Activated CD4-positive, alpha-beta memory T cell treated with anti-CD3 and anti-CD28 coated beads for 36 hours (primary cell): ENCODE results near the gene CCDC141. TPM values are rescaled to one million over a fixed set of nuclear protein-coding genes. Genes with fewer than 3 reads are reported as not detected.
"Not testable (repeated sequence)": the region's sequence is repeated elsewhere in the genome, so short reads cannot be mapped to it uniquely, and the experiment has no call there.

Experiments
- CTCF ChIA-PET: fragments of 350-600 bp; sonication (Branson Sonifier 250); formaldehyde crosslinking; loops from one replicate; lab custom pipeline; 2021; ENCODE audit warnings: antibody characterized with exemption, inconsistent platforms; lab: Charles Lee
- POLR2A ChIA-PET: fragments of 350-600 bp; sonication (Branson Sonifier 250); formaldehyde crosslinking; loops from one replicate; lab custom pipeline; 2021; ENCODE audit warnings: antibody characterized with exemption; lab: Charles Lee
- DNase-seq: peaks from one replicate; pipeline ENCODE4 v3.0.0-alpha.2; 2020
- H3K27ac Mint-ChIP-seq: one replicate; pipeline ENCODE4 v1.8.0; 2021; ENCODE audit warnings: mixed read lengths
- H3K27me3 Mint-ChIP-seq: one replicate; pipeline ENCODE4 v1.8.0; 2021; ENCODE audit warnings: mixed read lengths
- H3K36me3 Mint-ChIP-seq: one replicate; pipeline ENCODE4 v1.8.0; 2021; ENCODE audit warnings: mixed read lengths
- H3K4me1 Mint-ChIP-seq: one replicate; pipeline ENCODE4 v1.8.0; 2021; ENCODE audit warnings: low read depth, mixed read lengths
- H3K4me3 Mint-ChIP-seq: one replicate; pipeline ENCODE4 v1.8.0; 2021; ENCODE audit warnings: mild to moderate bottlenecking, mixed read lengths
- H3K9me3 Mint-ChIP-seq: one replicate; pipeline ENCODE4 v1.8.0; 2021; ENCODE audit warnings: mixed read lengths
- intact Hi-C: fragments of 100-400 bp; cut with micrococcal nuclease; formaldehyde crosslinking; loops from one replicate; pipeline ENCODE4 v1.15.1; 2023
- total RNA-seq, 2 experiments: library from RNA; stranded (reverse); gene quantifications; one replicate each; pipeline ENCODE4 v1.2.3, GENCODE V29; 2021

The CCDC141 gene
- total RNA-seq, 2 experiments from 2014 or later: 0.93 to 1.3 TPM

DNA sequence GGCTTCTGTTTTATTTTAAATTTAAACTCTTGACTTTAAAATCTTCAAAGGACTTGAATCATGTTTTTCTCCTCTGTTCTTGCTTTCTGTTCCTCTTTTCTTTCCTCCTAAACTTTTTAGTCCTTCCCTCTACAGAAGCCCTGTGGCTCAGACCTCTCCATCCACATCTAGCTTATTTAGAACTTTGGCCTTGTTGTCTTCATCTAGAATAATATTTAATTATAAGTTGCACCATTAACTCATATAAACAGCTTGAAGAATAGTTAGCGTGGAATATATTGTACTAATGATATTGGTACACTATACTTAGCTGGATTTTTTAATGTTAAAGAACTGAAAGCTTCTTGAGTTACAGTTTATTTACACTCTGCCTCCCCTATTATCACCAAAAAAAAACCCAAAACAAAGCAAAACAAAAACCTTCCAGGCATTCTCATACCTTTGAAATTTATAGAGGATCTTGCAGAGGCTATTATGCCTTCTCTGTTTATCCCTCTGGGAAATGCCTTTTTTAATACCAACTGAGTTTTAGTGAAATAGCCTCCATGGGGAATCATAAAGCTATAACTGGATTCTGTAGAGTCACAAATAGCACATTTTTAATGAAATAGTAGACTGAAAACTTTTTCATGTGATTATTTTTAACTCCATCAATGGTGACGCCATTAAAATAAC is 9.2 kb upstream of the CCDC141 start:
- intact Hi-C loops: no loop called here
- POLR2A ChIA-PET: no interaction called here
- H3K4me1 Mint-ChIP-seq: no peaks in the 10 kb centered on the region

DNA sequence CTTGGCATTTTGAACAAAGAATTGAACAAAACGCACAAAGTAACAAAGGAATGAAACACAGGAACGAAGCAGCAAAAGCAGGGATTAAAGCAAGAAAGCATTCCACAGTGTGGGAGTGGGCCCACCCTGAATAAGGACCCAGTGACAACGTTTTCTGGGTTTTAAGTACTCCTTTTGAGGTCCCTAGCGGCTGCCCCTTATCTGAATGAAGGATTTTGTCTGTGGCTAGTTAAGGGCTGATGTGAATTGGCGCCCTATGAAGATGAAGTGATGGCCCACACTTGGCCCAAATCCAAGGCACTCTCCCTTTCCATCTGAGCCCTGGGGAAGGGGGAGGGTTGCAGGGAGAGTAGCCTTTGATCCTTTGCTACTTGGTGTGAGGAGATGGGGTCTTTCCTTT is 7.8 kb upstream of the CCDC141 start:
- CTCF ChIA-PET: no interaction called here

More for the DNA sequence above, 9.2 kb upstream of the CCDC141 start:
- Mint-ChIP-seq H3K27ac (no peak overlapping the region), H3K9me3 (no peaks in the 10 kb centered on the region), H3K27me3 (no peaks in the 10 kb centered on the region), H3K36me3 (no peaks in the 10 kb centered on the region), H3K4me3 (no peak overlapping the region)
- CTCF ChIA-PET: no interaction called here
- DNase-seq: no peak

DNA sequence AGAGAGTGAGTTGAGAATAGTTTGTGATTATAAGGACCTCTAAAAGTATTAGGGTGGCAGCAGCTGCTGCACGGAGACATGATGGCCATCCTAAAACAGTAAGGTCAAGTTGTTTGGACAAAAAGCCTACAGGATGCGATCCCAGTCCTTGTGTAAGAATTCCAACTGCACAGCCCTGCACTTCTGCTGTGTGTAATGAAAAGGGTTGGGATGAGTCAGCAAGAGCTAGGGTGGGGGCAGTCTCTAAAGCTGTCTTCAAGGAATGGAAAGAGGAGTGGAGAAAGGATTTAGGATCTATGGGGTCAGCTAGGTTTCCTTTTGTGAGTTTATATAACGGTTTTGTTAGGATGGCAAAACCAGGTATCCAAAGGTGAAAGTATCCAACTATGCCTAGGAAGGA is 3.6 kb upstream of the CCDC141 start:
- DNase-seq, H3K4me1 Mint-ChIP-seq, H3K27ac Mint-ChIP-seq, H3K9me3 Mint-ChIP-seq, H3K4me3 Mint-ChIP-seq, H3K36me3 Mint-ChIP-seq, intact Hi-C loops, POLR2A ChIA-PET, CTCF ChIA-PET, H3K27me3 Mint-ChIP-seq: not testable (repeated sequence)

More for the DNA sequence above, 7.8 kb upstream of the CCDC141 start:
- no peak for DNase-seq
- POLR2A ChIA-PET: no interaction called here
- no peaks in the 10 kb centered on the region for H3K9me3 Mint-ChIP-seq
- H3K4me3 Mint-ChIP-seq: no peak overlapping the region
- no peaks in the 10 kb centered on the region for H3K4me1 Mint-ChIP-seq
- no peak overlapping the region for H3K27ac Mint-ChIP-seq
- intact Hi-C loops: no loop called here
- H3K27me3 Mint-ChIP-seq: no peaks in the 10 kb centered on the region
- H3K36me3 Mint-ChIP-seq: no peaks in the 10 kb centered on the region

DNA sequence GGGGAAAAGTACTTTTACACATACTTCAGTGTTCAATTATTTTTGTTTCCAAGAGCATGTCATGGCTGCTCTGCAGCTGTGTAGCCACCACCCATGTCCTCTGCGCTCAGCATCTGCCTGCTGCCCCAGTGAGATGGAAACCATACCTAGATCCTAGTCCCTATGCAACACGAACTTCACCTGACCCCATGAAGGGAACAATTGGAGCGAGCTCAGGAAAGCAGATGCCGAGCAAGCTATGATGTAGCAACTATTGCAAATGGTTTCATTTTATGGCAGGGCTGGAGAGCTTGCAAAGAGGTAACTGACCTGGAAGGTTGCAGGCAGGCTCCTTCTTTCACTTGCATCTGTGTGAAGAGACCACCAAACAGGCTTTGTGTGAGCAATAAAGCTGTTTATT is 1.3 kb upstream of the CCDC141 start:
- ChIA-PET CTCF (interaction anchor here (0.8 to 1.1 kb wide), 2 partner anchors 31 to 78 kb away, joined by 3 to 4 read pairs; no protein-coding TSS in a partner anchor), POLR2A (interaction anchor here (1.1 kb wide), 1 partner anchor 19 kb away, joined by 4 read pairs; no protein-coding TSS in a partner anchor)
- Mint-ChIP-seq H3K4me3 (no peak overlapping the region), H3K27ac (no peak overlapping the region), H3K36me3 (no peaks in the 10 kb centered on the region), H3K9me3 (no peaks in the 10 kb centered on the region), H3K27me3 (peaks cover 1% of the 10 kb centered on the region), H3K4me1 (peaks cover 16% of the 10 kb centered on the region)
- intact Hi-C loops: no loop called here
- DNase-seq: no peak

DNA sequence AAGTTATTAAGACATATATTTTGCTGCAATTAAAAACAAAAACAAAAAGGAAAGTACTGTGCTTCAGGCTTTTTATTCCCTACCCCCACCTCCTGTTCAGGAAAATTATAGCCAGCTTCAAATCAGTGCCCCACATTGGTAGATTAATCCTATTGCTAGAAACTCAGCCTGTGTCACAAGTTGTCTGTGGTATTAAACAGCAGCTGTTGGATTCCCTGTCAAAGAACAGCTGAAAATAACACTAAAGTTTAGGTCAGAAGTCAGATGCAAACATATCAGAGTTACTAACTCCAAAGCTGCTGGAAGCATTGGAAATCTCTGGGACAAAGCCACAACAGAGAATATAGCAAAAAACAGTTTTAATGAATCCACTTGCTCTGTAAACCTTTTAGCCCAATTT is 818 bp upstream of the CCDC141 start:
- no peak overlapping the region for H3K4me3 Mint-ChIP-seq
- ChIA-PET POLR2A (interaction anchor here (1.1 kb wide), 1 partner anchor 19 kb away, joined by 4 read pairs; no protein-coding TSS in a partner anchor), CTCF (interaction anchor here (0.8 to 1.1 kb wide), 2 partner anchors 31 to 78 kb away, joined by 3 to 4 read pairs; no protein-coding TSS in a partner anchor)
- peaks cover 1% of the 10 kb centered on the region for H3K27me3 Mint-ChIP-seq
- no peaks in the 10 kb centered on the region for H3K9me3 Mint-ChIP-seq
- no peak for DNase-seq
- H3K4me1 Mint-ChIP-seq: peaks cover 19% of the 10 kb centered on the region
- H3K36me3 Mint-ChIP-seq: no peaks in the 10 kb centered on the region
- intact Hi-C loops: no loop called here
- no peak overlapping the region for H3K27ac Mint-ChIP-seq

DNA sequence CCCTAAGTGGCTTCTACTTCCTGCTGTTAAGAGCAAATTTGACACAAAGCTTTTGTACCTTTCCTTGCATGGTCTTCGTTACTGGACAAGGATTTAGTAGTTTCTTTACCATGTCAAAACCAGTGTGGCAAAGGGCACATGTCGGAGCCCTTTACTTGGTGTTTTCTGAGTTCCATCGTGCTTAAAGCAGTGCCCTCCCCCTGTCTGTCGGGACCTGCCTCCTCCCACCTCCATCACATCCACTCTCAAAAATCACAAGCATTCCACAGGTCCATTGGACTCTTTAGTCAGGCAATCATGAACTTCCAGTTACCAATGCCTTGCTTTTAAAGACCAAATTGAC is 763 bp downstream of the CCDC141 start:
- POLR2A ChIA-PET: no interaction called here
- peak overlapping the region; percentile 16 for H3K27ac Mint-ChIP-seq
- H3K9me3 Mint-ChIP-seq: no peaks in the 10 kb centered on the region
- no peaks in the 10 kb centered on the region for H3K36me3 Mint-ChIP-seq
- DNase-seq: peak; percentile 12
- peaks cover 26% of the 10 kb centered on the region for H3K4me1 Mint-ChIP-seq
- H3K4me3 Mint-ChIP-seq: peak overlapping the region; percentile 72
- intact Hi-C loops: loop anchor here (1.0 to 5.0 kb wide), 2 partner anchors 18 to 58 kb away; no protein-coding TSS in a partner anchor
- CTCF ChIA-PET: interaction anchor here (1.0 kb wide), 1 partner anchor 158 kb away, joined by 4 read pairs; no protein-coding TSS in a partner anchor
- H3K27me3 Mint-ChIP-seq: peaks cover 1% of the 10 kb centered on the region

DNA sequence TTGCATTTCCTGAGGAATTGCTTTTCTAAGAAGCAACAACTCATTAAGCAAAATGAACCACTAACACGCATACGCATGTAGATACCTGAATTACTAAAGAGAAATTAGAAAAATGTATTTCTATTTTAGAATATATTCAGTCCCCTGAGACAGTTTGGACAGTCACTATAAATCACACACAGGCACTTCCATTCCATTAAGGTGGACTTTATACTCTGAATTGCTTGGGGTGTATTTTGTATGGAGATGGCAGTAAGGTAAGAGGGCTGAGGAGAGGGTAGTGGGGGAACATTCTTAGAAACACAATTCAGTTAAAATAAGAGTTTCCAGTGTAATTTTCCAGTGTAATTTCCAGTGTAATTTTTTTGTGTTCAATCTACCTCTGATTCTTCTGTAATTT is 1.8 kb downstream of the CCDC141 start:
- H3K9me3 Mint-ChIP-seq: no peaks in the 10 kb centered on the region
- peaks cover 1% of the 10 kb centered on the region for H3K27me3 Mint-ChIP-seq
- peaks cover 28% of the 10 kb centered on the region for H3K4me1 Mint-ChIP-seq
- intact Hi-C loops: loop anchor here (5.0 kb wide), 1 partner anchor 59 kb away; no protein-coding TSS in a partner anchor
- H3K4me3 Mint-ChIP-seq: no peak overlapping the region
- no peak overlapping the region for H3K27ac Mint-ChIP-seq
- CTCF ChIA-PET: no interaction called here
- no peaks in the 10 kb centered on the region for H3K36me3 Mint-ChIP-seq
- POLR2A ChIA-PET: no interaction called here
- no peak for DNase-seq

DNA sequence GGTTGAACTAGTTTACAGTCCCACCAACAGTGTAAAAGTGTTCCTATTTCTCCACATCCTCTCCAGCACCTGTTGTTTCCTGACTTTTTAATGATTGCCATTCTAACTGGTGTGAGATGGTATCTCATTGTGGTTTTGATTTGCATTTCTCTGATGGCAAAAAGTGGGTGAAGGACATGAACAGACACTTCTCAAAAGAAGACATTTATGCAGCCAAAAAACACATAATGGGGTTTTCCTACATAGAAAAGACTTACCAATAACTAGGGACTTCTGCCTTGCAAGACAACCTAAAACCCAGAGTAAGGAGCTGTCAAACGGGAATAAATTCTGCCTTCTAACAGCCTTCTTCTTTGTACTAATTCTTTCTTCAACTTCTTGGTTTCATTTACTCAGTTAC is 4.3 kb downstream of the CCDC141 start:
- DNase-seq, CTCF ChIA-PET, H3K4me3 Mint-ChIP-seq, H3K9me3 Mint-ChIP-seq, H3K36me3 Mint-ChIP-seq, H3K27me3 Mint-ChIP-seq, H3K27ac Mint-ChIP-seq, POLR2A ChIA-PET: not testable (repeated sequence)
- intact Hi-C loops: loop anchor here (5.0 kb wide), 1 partner anchor 62 kb away; no protein-coding TSS in a partner anchor
- peaks cover 30% of the 10 kb centered on the region for H3K4me1 Mint-ChIP-seq

DNA sequence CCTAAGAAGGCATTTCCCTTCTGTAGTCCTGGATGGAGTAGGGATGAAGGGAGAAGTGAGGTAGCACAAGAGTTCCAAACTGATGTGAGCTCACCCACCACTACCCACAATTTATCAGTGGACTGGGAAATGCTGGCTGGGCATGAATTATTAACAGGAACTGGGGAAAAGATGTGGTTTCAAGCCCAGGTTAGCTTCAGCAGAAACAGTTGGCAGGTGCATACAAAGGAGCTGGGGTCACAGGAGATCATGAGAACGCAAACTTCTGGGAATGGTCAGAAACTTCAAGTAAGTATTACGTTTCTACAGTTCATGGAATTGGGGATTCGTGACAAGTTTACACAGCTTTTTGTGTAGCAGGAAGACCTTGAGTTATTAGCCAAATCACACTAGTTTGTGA is 5.4 kb downstream of the CCDC141 start:
- intact Hi-C loops: no loop called here
- Mint-ChIP-seq H3K4me1 (peaks cover 24% of the 10 kb centered on the region), H3K9me3 (no peaks in the 10 kb centered on the region), H3K27ac (no peak overlapping the region), H3K27me3 (peaks cover 1% of the 10 kb centered on the region), H3K4me3 (no peak overlapping the region), H3K36me3 (no peaks in the 10 kb centered on the region)
- ChIA-PET POLR2A (no interaction called here), CTCF (interaction anchor here (0.7 kb wide), 1 partner anchor 388 kb away, joined by 3 read pairs; no protein-coding TSS in a partner anchor)
- DNase-seq: no peak

DNA sequence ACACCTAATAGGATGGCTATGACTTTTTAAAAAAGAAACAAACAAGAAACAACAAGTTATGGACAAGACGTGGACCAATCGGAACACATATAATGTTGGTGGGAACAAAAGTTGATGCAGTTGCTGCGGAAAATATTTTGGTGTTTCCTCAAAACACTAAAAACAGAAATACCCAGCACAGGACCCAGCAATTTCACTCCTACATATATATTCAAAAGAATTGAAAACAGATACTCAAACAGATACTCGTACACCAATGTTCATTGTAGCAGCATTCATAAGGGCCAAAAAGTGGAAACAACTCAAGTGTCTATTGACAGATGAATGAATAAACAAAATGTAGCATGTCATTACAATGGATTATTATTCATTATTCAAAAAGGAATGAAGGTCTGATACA is 12.1 kb downstream of the CCDC141 start:
- intact Hi-C loops: no loop called here
- no peaks in the 10 kb centered on the region for H3K27me3 Mint-ChIP-seq
- peaks cover 9% of the 10 kb centered on the region for H3K4me1 Mint-ChIP-seq
- peaks cover 3% of the 10 kb centered on the region for H3K9me3 Mint-ChIP-seq
- H3K27ac Mint-ChIP-seq: no peak overlapping the region
- DNase-seq: no peak
- ChIA-PET CTCF (no interaction called here), POLR2A (no interaction called here)
- H3K36me3 Mint-ChIP-seq: peaks cover 4% of the 10 kb centered on the region
- no peak overlapping the region for H3K4me3 Mint-ChIP-seq

DNA sequence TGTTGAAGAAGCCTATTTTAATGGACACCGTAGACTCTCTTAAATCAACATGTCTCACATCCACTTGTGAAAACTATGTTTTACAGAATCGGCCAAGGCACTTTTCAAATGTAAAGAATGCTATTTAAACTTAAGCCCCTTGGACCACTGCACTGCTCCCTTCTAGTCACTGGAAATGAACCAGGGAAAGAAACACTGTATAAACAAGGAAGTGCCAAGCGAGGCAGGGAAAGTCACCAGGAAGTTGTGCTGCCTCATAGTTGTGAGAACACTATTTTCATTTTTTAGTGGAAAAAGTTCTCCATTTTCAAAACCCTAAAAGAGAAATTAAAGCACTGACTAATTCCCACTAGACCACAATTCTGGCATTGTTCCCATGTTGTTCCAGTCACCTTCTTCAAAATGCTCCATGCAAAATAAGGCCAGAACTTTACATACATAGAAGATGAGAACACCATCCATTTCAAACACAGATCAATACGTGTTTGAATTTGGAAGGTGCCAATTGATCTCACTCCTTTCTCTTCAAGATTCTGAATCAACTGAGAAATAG is 13.5 kb downstream of the CCDC141 start:
- CTCF ChIA-PET: no interaction called here
- Mint-ChIP-seq H3K4me3 (no peak overlapping the region), H3K4me1 (peaks cover 20% of the 10 kb centered on the region), H3K27ac (no peak overlapping the region), H3K9me3 (peaks cover 3% of the 10 kb centered on the region), H3K36me3 (peaks cover 4% of the 10 kb centered on the region), H3K27me3 (no peaks in the 10 kb centered on the region)
- intact Hi-C loops: no loop called here
- POLR2A ChIA-PET: no interaction called here
- no peak for DNase-seq

DNA sequence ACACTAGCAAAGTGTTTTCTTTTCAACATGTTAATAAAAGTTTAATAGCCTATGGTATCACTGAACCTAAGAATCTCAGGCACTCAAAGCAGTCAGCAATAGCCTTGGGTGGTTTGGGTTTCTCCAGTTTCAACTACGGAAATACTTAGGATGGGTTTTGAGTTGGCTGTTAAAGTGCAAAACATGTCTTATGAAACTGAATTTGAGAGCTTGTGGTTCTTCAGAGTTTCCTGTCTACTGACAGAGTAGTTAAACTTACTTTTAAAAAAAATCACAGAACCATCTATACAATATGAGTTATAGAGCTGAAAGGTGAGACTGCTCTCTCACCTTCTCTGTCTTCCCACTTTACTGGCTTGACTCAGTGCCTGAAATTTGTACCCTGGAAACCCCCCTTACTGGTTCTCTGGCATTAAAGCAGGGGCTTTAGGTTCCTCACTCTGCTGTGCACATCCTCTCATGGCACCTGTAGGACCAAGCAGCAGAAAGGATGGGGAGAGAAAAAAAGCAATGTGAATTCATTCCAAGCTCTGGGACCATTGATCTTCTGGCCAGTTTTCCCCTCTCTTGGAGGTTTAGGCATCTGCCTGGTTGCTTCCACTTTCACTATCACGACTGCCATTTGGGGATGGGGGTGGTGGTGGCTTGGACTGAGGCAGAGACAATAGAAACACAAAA is 18.1 kb downstream of the CCDC141 start:
- intact Hi-C loops: loop anchor here (1.0 to 5.0 kb wide), 8 partner anchors 17 to 581 kb away; partner anchors contain the start of genes PJVK and PRKRA
- H3K36me3 Mint-ChIP-seq: peaks cover 12% of the 10 kb centered on the region
- ChIA-PET POLR2A (interaction anchor here (0.6 to 1.2 kb wide), 4 partner anchors 10 to 185 kb away, joined by 3 to 4 read pairs (median 3); no protein-coding TSS in a partner anchor), CTCF (interaction anchor here (1.5 kb wide), 1 partner anchor 10 kb away, joined by 4 read pairs; no protein-coding TSS in a partner anchor)
- DNase-seq: peak; percentile 48
- H3K4me1 Mint-ChIP-seq: peaks cover 16% of the 10 kb centered on the region
- H3K4me3 Mint-ChIP-seq: peak overlapping the region; percentile 62
- H3K27ac Mint-ChIP-seq: peak overlapping the region; percentile 81
- peaks cover 15% of the 10 kb centered on the region for H3K9me3 Mint-ChIP-seq
- H3K27me3 Mint-ChIP-seq: no peaks in the 10 kb centered on the region
